A549 treated with CORT108297 at 1 μM for 4 hours (cell line): ENCODE measurements around the gene PRSS35. TPM values are rescaled to one million over a fixed set of nuclear protein-coding genes. Genes with fewer than 3 reads are reported as not detected.

Experiments used
- total RNA-seq: library from RNA; stranded (reverse); fragments of 200-300 nt; extraction: Qiagen RNA extraction; gene quantifications from 5 replicates; pipeline ENCODE4 v1.2.3, GENCODE V29; 2022

PRSS35 gene, protein sequence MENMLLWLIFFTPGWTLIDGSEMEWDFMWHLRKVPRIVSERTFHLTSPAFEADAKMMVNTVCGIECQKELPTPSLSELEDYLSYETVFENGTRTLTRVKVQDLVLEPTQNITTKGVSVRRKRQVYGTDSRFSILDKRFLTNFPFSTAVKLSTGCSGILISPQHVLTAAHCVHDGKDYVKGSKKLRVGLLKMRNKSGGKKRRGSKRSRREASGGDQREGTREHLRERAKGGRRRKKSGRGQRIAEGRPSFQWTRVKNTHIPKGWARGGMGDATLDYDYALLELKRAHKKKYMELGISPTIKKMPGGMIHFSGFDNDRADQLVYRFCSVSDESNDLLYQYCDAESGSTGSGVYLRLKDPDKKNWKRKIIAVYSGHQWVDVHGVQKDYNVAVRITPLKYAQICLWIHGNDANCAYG
- total RNA-seq, result 0.05 to 0.14 TPM (median 0.07 TPM) in 5 replicates

DNA sequence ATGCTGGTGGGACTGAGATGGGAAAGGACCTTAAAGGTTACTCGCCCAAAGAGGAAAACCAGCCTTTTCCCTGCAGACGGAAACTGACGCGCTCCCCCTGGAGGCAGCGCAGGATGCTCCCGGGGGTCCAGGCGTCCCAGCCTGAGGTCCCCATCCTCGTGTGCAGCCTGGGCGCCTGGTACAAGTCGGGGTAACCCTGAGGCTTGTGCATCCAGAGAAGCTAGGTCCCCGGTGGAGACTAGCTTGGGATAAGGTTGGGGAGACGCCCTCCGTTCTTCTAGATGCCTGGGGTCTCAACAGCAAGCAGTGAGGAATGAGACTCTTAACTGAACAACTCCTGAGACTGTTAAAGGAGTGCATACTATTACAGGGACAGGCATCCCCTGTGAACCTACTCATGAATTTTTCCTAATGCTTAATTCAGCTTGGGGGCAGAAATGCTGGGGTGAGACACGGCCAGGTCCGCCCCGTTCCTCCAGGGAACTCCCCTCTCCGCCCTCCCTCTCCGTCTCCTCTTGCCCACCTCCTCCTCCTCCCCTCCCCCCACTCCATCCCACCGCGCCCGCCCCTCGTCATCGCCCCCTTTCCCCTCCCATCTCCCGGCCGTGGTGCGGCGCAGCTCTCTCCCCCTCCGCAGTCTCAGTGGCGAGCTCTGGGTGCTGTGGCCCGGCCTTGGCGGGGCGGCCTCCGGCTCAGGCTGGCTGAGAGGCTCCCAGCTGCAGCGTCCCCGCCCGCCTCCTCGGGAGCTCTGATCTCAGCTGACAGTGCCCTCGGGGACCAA lies at the start of gene PRSS35:
PRSS35 (plus strand) TSS at position 634 of the 781 bp plus-strand sequence. CDS start 10,908 bp downstream, outside the sequence.

Other genes with a start within 250 kb of the PRSS35 start
- gene ME1, start 81.5 kb upstream of the PRSS35 start, total RNA-seq, result 36.6 to 48.4 TPM (median 39.8 TPM) in 5 replicates
- 0.17 to 0.25 TPM (median 0.21 TPM) in 5 replicates for gene SNAP91, start 196.6 kb downstream of the PRSS35 start, total RNA-seq